Neural progenitor cell (in vitro differentiated cells): ENCODE results near the gene GTPBP3. TPM values are rescaled to one million over a fixed set of nuclear protein-coding genes. Genes with fewer than 3 reads are reported as not detected.
A peak's percentile ranks its signal among the peaks of the same experiment; 100 is the strongest.
"Not testable (repeated sequence)": the region's sequence is repeated elsewhere in the genome, so short reads cannot be mapped to it uniquely, and the experiment has no call there.

Source experiments
- DNase-seq: peaks from one replicate; pipeline ENCODE4 v3.0.0-alpha.2; 2016; ENCODE audit warnings: low spot score
- H2AFZ ChIP-seq: fragments of 200-600 bp; sonication (generic); replicated peaks from 2 replicates; pipeline ENCODE4 v1.6.1; 2016; ENCODE audit warnings: antibody characterized with exemption
- H3F3A ChIP-seq: fragments of 200-600 bp; sonication (generic); 2 replicates; pipeline ENCODE4 v1.6.1; 2016; ENCODE audit warnings: antibody characterized with exemption, low read depth
- H3K27ac ChIP-seq: fragments of 200-600 bp; sonication (generic); 2 replicates; pipeline ENCODE4 v1.5.1; 2016; ENCODE audit warnings: mild to moderate bottlenecking
- H3K27me3 ChIP-seq: fragments of 200-600 bp; sonication (generic); 2 replicates; pipeline ENCODE4 v1.6.1; 2016; ENCODE audit warnings: mild to moderate bottlenecking, moderate library complexity
- H3K36me3 ChIP-seq: fragments of 200-600 bp; sonication (generic); 2 replicates; pipeline ENCODE4 v1.5.1; 2016
- H3K4me1 ChIP-seq: fragments of 200-600 bp; sonication (generic); 2 replicates; pipeline ENCODE4 v1.6.1; 2016; ENCODE audit warnings: mixed run types
- H3K4me2 ChIP-seq: fragments of 200-600 bp; sonication (generic); 2 replicates; pipeline ENCODE4 v1.6.1; 2016
- H3K4me3 ChIP-seq: fragments of 200-600 bp; sonication (generic); 2 replicates; pipeline ENCODE4 v1.5.1; 2016
- H3K79me2 ChIP-seq: fragments of 200-600 bp; sonication (generic); 2 replicates; pipeline ENCODE4 v1.6.1; 2016; ENCODE audit warnings: low read depth
- H3K9ac ChIP-seq: fragments of 200-600 bp; sonication (generic); 2 replicates; pipeline ENCODE4 v1.6.1; 2016
- H3K9me3 ChIP-seq: fragments of 200-600 bp; sonication (generic); 2 replicates; pipeline ENCODE4 v1.5.1; 2016; ENCODE audit warnings: low read depth
- H4K20me1 ChIP-seq: fragments of 200-600 bp; sonication (generic); 2 replicates; pipeline ENCODE4 v1.6.1; 2016; ENCODE audit warnings: low read depth
- H3K27ac Mint-ChIP-seq: 3 replicates; pipeline ENCODE4 v1.8.0; 2021; ENCODE audit warnings: mixed read lengths
- H3K27me3 Mint-ChIP-seq: 2 replicates; pipeline ENCODE4 v1.8.0; 2022; ENCODE audit warnings: low read depth, mild to moderate bottlenecking, inconsistent platforms, moderate library complexity, mixed read lengths; ENCODE audit not compliant: insufficient read depth
- H3K36me3 Mint-ChIP-seq: 3 replicates; pipeline ENCODE4 v1.8.0; 2021; ENCODE audit warnings: mixed read lengths
- H3K4me1 Mint-ChIP-seq: 3 replicates; pipeline ENCODE4 v1.8.0; 2021; ENCODE audit warnings: mixed read lengths
- H3K4me3 Mint-ChIP-seq: 3 replicates; pipeline ENCODE4 v1.8.0; 2021; ENCODE audit warnings: mild to moderate bottlenecking, moderate library complexity, mixed read lengths
- H3K9me3 Mint-ChIP-seq: 3 replicates; pipeline ENCODE4 v1.8.0; 2020; ENCODE audit warnings: mixed read lengths
- CTCF ChIP-seq: fragments of 200-600 bp; sonication (generic); IDR thresholded peaks from 2 replicates; pipeline ENCODE4 v1.5.1; 2017; ENCODE audit warnings: antibody characterized with exemption, mild to moderate bottlenecking
- EZH2 ChIP-seq: fragments of 200-600 bp; sonication (generic); IDR thresholded peaks from 2 replicates; pipeline ENCODE4 v1.6.1; 2017; ENCODE audit warnings: antibody characterized with exemption, mild to moderate bottlenecking, moderate library complexity
- EZH2phosphoT487 ChIP-seq: fragments of 200-600 bp; sonication (generic); IDR thresholded peaks from 2 replicates; pipeline ENCODE4 v1.6.1; 2017; ENCODE audit warnings: antibody characterized with exemption
- total RNA-seq: library from RNA; depleted of rRNA; stranded (reverse); fragments of >200 nt; gene quantifications from 2 replicates; pipeline ENCODE4 v1.2.3, GENCODE V29; 2015; ENCODE audit warnings: low replicate concordance

GTPBP3 gene
- total RNA-seq, 1 donor from 2014 or later, result 13.2 TPM

- H3K9me3 Mint-ChIP-seq, result peaks cover 4% of the 10 kb centered on the region
- no peak overlapping the region for H3K27ac ChIP-seq
- H3K4me1 ChIP-seq, result peaks cover 3% of the 10 kb centered on the region
- no peak overlapping the region for H3K4me3 Mint-ChIP-seq
- no peaks in the 10 kb centered on the region for H3K9me3 ChIP-seq
- no peak for DNase-seq
- H3K27me3 Mint-ChIP-seq, result peaks cover 5% of the 10 kb centered on the region
- peaks cover 3% of the 10 kb centered on the region for H3K4me1 Mint-ChIP-seq
- H3F3A ChIP-seq, result peaks cover 41% of the 10 kb centered on the region
- no peaks in the 10 kb centered on the region for H3K36me3 ChIP-seq
- H3K27me3 ChIP-seq, result no peaks in the 10 kb centered on the region
- TF ChIP-seq EZH2, result no peak
- no peak for TF ChIP-seq CTCF
- TF ChIP-seq EZH2phosphoT487, result no peak
- no peak overlapping the region for H2AFZ ChIP-seq
- no peak overlapping the region for H3K4me3 ChIP-seq
- no peak overlapping the region for H3K9ac ChIP-seq
- no peaks in the 10 kb centered on the region for H3K79me2 ChIP-seq
- no peaks in the 10 kb centered on the region for H4K20me1 ChIP-seq
- peaks cover 17% of the 10 kb centered on the region for H3K36me3 Mint-ChIP-seq
- H3K27ac Mint-ChIP-seq, result no peak overlapping the region
- peak overlapping the region; percentile 79 for H3K4me2 ChIP-seq
Measured at GRCh38 chr19:17293605-17294004, 43.7 kb upstream of the GTPBP3 start.

GRCh38 chr19:17294051-17294891, 43.1 kb upstream of the GTPBP3 start:
- H3K4me3 ChIP-seq, result no peak overlapping the region
- no peak overlapping the region for H3K9ac ChIP-seq
- TF ChIP-seq EZH2phosphoT487, result no peak
- TF ChIP-seq EZH2, result no peak
- no peak for TF ChIP-seq CTCF
- H3F3A ChIP-seq, result peaks cover 39% of the 10 kb centered on the region
- H3K27ac Mint-ChIP-seq, result no peak overlapping the region
- peaks cover 20% of the 10 kb centered on the region for H3K36me3 Mint-ChIP-seq
- H2AFZ ChIP-seq, result no peak overlapping the region
- H3K9me3 Mint-ChIP-seq, result peaks cover 4% of the 10 kb centered on the region
- H3K4me3 Mint-ChIP-seq, result no peak overlapping the region
- no peaks in the 10 kb centered on the region for H3K79me2 ChIP-seq
- H3K27me3 Mint-ChIP-seq, result peaks cover 5% of the 10 kb centered on the region
- peaks cover 3% of the 10 kb centered on the region for H3K4me1 Mint-ChIP-seq
- no peak overlapping the region for H3K27ac ChIP-seq
- peak; percentile 48 for DNase-seq
- no peak overlapping the region for H3K4me2 ChIP-seq
- no peaks in the 10 kb centered on the region for H3K27me3 ChIP-seq
- no peaks in the 10 kb centered on the region for H4K20me1 ChIP-seq
- H3K4me1 ChIP-seq, result peaks cover 3% of the 10 kb centered on the region
- H3K36me3 ChIP-seq, result no peaks in the 10 kb centered on the region
- no peaks in the 10 kb centered on the region for H3K9me3 ChIP-seq

- not testable (repeated sequence) for H3K27me3 Mint-ChIP-seq, H2AFZ ChIP-seq, H3K4me3 ChIP-seq, H3K27ac ChIP-seq, H3K4me3 Mint-ChIP-seq, H3K4me1 ChIP-seq, H3K4me2 ChIP-seq, H3K9me3 ChIP-seq, H3K27me3 ChIP-seq, H3K36me3 ChIP-seq, H3K4me1 Mint-ChIP-seq, H3K9ac ChIP-seq, DNase-seq, H3K27ac Mint-ChIP-seq, H3K79me2 ChIP-seq, H4K20me1 ChIP-seq, H3K9me3 Mint-ChIP-seq
- H3F3A ChIP-seq, result peaks cover 34% of the 10 kb centered on the region
- peaks cover 22% of the 10 kb centered on the region for H3K36me3 Mint-ChIP-seq
Measured at GRCh38 chr19:17295551-17295950, 41.8 kb upstream of the GTPBP3 start.

GRCh38 chr19:17296273-17296672, 41.1 kb upstream of the GTPBP3 start:
- peaks cover 22% of the 10 kb centered on the region for H3K36me3 Mint-ChIP-seq
- Histone ChIP-seq H3K4me3 (no peak overlapping the region), H3K27me3 (no peaks in the 10 kb centered on the region), H3K9ac (no peak overlapping the region), H3K79me2 (no peaks in the 10 kb centered on the region), H3K4me2 (no peak overlapping the region), H3K27ac (no peak overlapping the region), H3K4me1 (peaks cover 3% of the 10 kb centered on the region), H3F3A (peaks cover 29% of the 10 kb centered on the region), H2AFZ (no peak overlapping the region), H3K9me3 (no peaks in the 10 kb centered on the region), H3K36me3 (no peaks in the 10 kb centered on the region), H4K20me1 (no peaks in the 10 kb centered on the region)
- no peak for DNase-seq
- no peak overlapping the region for H3K27ac Mint-ChIP-seq
- peaks cover 4% of the 10 kb centered on the region for H3K9me3 Mint-ChIP-seq
- peaks cover 3% of the 10 kb centered on the region for H3K4me1 Mint-ChIP-seq
- no peak overlapping the region for H3K4me3 Mint-ChIP-seq
- TF ChIP-seq CTCF (no peak), EZH2phosphoT487 (no peak), EZH2 (no peak)
- H3K27me3 Mint-ChIP-seq, result peaks cover 5% of the 10 kb centered on the region
